ENCODE data around the gene NDUFS6. TPM values are rescaled to one million over a fixed set of nuclear protein-coding genes. Genes with fewer than 3 reads are reported as not detected.

The NDUFS6 gene
- total and polyA plus RNA-seq, 11 donors: 55.9 to 311 (median 95.9) TPM

DNA sequence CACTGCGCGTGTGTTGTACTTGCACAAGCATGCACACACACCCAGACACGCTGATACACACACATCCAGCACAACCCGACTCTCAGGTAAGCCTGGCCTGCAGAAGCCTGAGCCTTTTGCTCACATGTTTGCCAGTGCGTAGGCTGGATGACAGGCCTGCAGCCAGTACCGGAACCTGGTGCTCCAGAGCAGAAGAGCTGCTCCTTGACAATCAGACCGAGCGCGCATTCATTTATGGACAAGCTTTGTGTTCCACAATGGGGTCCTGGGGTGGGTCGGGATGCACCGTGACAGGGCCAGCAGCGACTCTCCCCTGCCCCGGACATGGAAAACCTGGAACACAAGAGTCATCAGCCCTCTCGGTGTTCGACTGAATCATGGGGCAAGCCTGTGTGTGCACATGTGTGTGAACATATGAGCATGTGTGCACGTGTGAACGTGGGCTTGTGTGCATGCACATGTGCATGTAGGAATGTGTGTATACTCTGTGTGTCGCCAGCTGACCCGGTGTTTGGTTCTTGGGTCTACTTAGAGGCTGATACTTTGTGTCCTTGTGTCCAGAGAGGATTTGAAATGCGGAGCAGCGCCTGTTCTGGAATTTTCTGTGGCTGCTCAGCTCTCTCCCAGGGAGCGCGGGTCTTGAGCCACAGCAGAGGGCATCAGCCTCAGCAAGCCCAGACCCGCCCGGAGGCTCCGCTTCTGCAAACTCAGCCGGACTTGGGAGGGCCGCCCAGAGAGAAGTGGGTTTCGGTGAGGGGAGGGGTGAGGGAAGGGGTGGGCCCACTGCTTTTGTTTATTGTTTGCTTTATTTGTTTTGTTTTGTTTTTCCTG lies 49.3 kb downstream of the NDUFS6 start:
- TF ChIP-seq, protein P1, sequence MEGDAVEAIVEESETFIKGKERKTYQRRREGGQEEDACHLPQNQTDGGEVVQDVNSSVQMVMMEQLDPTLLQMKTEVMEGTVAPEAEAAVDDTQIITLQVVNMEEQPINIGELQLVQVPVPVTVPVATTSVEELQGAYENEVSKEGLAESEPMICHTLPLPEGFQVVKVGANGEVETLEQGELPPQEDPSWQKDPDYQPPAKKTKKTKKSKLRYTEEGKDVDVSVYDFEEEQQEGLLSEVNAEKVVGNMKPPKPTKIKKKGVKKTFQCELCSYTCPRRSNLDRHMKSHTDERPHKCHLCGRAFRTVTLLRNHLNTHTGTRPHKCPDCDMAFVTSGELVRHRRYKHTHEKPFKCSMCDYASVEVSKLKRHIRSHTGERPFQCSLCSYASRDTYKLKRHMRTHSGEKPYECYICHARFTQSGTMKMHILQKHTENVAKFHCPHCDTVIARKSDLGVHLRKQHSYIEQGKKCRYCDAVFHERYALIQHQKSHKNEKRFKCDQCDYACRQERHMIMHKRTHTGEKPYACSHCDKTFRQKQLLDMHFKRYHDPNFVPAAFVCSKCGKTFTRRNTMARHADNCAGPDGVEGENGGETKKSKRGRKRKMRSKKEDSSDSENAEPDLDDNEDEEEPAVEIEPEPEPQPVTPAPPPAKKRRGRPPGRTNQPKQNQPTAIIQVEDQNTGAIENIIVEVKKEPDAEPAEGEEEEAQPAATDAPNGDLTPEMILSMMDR (IDR thresholded peaks at IDR 0.05): no peak
- TF ChIP-seq POLR2A (IDR thresholded peaks at IDR 0.05): no peak
- WGBS, 4 donors: 67 to 81% (median 69%) methylated on average over 24 to 29 of the region's 29 CpGs
- Histone ChIP-seq H3K4me1 (no peaks in the 10 kb centered on the region), H3K4me3 (no peak overlapping the region), H3K9me3 (no peaks in the 10 kb centered on the region), H3K36me3 (no peaks in the 10 kb centered on the region), H3K27me3 (peaks cover 0 to 43% (median 6%) of the 10 kb centered on the region in 9 donors), H3K27ac (no peak overlapping the region)
- ATAC-seq (no peak), DNase-seq (peak in 1 of 5 donors; percentile 45)
- intact Hi-C loops (cut with DNase I): no loop called here

DNA sequence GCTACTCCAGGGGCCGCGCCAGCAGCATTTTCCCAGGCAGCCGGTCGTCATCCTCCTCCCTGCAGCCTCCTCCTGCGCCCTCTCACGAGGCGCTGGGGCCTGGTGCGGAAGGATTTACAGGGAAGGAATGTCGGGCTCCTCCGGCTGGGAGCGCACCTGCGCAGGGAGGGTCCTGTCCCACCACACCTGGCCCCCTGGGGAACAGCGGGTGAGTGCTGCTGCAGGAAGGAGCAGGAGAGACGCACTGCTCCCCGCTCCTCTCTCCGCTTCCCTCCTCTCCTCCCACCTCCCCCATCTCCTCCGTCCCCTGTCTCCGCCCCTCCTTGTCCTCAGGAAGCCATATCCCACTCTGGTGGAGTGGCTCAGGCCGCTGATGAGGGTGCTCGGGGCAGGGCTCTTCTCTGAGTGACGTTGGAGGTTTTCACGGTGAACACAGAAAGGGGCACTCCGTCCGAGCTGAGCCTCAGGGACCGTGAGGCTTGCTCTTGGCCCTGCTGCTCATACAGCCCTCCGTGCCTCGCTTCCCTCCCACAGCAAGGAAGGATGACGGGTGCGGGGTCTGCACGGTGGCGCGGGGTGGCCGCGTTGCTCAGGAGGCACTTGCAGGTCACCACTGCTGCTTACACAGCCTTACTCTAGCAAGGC lies 50.2 kb downstream of the NDUFS6 start:
- no peaks in the 10 kb centered on the region for H3K4me1 ChIP-seq
- DNase-seq (peak in 1 of 5 donors; percentile 40), ATAC-seq (no peak)
- no peaks in the 10 kb centered on the region for H3K9me3 ChIP-seq
- TF ChIP-seq POLR2A (IDR thresholded peaks at IDR 0.05): no peak
- TF ChIP-seq, protein P1 (IDR thresholded peaks at IDR 0.05): no peak
- no peaks in the 10 kb centered on the region for H3K36me3 ChIP-seq
- peaks cover 0 to 48% (median 6%) of the 10 kb centered on the region in 9 donors for H3K27me3 ChIP-seq
- intact Hi-C loops (cut with DNase I): no loop called here
- no peak overlapping the region for H3K4me3 ChIP-seq
- no peak overlapping the region for H3K27ac ChIP-seq
- WGBS, 4 donors: 37 to 46% (median 44%) methylated on average over 34 of the region's 34 CpGs

DNA sequence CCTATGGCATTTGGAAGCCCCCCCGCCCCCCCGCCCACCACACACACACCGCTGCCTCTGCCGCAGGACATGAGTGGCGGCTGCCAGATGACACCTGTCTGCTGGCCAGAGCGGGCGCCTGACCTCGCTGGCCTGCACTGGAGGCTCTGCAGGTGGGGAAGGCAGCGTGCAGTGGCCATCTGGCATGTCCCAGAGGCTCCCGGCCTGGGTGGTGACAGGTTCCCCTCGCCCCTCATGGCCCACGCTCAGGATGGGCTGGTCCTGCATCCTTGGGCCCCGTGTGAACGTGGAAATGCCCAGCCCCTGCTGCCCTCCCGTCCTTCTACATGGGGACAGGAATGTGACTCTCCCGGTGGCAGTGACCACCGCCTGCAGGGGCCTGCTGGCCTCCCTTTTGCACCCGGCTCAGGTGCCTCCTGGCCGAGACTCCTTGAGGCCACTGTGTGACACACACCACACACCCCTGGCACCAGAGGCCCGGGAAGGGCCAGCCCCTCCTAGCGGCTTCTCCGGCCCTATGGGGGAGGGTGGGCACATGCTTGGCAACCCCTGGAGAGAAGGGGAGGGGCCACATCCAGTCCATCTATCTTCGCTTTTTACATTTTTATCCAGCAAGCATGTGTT lies 51.2 kb downstream of the NDUFS6 start:
- TF ChIP-seq, protein P1 (IDR thresholded peaks at IDR 0.05): no peak
- no peak for TF ChIP-seq POLR2A (IDR thresholded peaks at IDR 0.05)
- no peak overlapping the region for H3K27ac ChIP-seq
- H3K4me3 ChIP-seq: no peak overlapping the region
- intact Hi-C loops (cut with DNase I): no loop called here
- H3K4me1 ChIP-seq: peaks cover 0 to 8% (median 0%) of the 10 kb centered on the region in 12 donors
- H3K9me3 ChIP-seq: no peaks in the 10 kb centered on the region
- H3K36me3 ChIP-seq: no peaks in the 10 kb centered on the region
- DNase-seq (peak in 1 of 5 donors; percentile 49), ATAC-seq (peak in 1 of 4 donors; percentile 31)
- H3K27me3 ChIP-seq: peaks cover 0 to 54% (median 6%) of the 10 kb centered on the region in 9 donors
- WGBS, 4 donors: 41 to 71% (median 45%) methylated on average over 11 to 23 of the region's 23 CpGs

DNA sequence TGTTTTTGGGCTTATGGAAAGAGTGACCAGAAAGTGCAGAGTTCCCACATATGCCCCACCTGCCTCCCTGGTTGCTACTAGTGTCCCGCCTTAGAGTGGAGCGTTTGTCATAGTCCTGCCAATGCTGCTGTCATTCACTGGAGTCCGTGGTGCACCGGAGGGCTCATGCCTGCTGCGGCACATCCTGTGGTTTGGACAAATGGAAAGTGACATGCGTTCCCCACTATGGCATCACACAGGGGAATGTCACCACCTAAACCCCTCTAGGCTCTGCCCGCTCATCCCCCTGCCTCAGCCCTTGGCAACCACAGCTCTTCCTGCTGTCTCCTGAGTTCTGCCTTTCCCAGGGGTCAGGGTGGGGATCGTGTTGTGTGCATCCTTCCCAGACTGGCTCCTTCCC lies 52.3 kb downstream of the NDUFS6 start:
- DNase-seq (peak in 1 of 5 donors; percentile 10), ATAC-seq (no peak)
- H3K9me3 ChIP-seq: no peaks in the 10 kb centered on the region
- 75 to 84% (median 79%) methylated on average over 8 of the region's 8 CpGs for WGBS, 4 donors
- no peak overlapping the region for H3K27ac ChIP-seq
- no peak overlapping the region for H3K4me3 ChIP-seq
- peaks cover 0 to 54% (median 6%) of the 10 kb centered on the region in 9 donors for H3K27me3 ChIP-seq
- H3K36me3 ChIP-seq: no peaks in the 10 kb centered on the region
- intact Hi-C loops (cut with DNase I): no loop called here
- no peak for TF ChIP-seq POLR2A (IDR thresholded peaks at IDR 0.05)
- TF ChIP-seq, protein P1 (IDR thresholded peaks at IDR 0.05): no peak
- H3K4me1 ChIP-seq: peaks cover 0 to 8% (median 0%) of the 10 kb centered on the region in 12 donors

Data from heart left ventricle (tissue), 16 donors.